ENCODE measurements around the gene ZBTB4. TPM values are rescaled to one million over a fixed set of nuclear protein-coding genes. Genes with fewer than 3 reads are reported as not detected.
"Not testable (repeated sequence)": the region's sequence is repeated elsewhere in the genome, so short reads cannot be mapped to it uniquely, and the experiment has no call there.

The ZBTB4 gene
- polyA plus RNA-seq, 4 donors = 38.6 to 50.6 (median 44.2) TPM

DNA sequence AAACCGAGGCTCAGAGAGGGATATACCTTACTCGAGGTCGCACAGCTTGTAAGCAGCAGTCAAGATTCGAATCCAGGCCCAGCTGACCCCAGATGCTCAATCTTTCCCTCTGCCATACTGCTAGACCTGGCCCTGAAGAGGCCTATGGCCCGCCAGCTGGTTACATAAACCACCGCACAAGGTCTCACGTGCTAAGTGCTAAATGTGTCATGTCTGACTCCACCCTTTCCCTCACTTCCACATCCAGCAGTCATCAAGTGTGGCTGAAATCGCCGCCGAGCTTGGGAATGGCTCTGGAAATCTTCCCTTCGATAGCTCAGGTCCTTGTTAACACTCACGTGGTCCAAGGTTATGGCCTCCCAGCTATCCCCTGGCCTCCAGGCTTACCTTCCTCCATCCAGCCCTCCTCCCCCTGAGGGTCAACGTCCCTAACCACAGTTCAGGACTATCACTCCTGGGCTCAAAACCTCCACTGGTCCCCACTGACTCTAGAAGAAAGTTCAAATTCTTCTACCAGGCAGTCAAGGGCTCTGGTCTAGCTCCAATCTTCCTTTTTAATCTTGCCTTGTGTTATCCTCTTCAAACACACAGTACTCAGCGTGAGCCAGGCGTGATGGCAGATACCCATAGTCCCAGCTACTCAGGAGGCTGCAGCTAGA, 3.5 kb downstream of the ZBTB4 start:
- DNase-seq (ENCODE audit: low read depth in 4 of 4, low spot score in 2 of 4) = no peak

DNA sequence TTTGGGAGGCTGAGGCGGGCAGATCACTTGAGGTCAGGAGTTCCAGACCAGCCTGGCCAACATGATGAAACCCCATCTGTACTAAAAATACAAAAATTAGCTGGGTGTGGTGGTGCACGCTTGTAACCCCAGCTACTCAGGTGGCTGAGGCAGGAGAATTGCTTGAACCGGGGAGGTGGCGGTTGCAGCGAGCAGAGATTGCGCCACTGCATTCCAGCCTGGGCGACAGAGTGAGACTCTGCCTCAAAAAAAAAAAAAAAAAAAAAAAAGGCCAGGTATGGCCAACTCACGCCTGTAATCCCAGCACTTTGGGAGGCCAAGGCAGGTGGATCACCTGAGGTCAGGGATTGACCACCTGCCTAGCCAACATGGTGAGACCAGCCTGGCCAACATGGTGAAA, 4.7 kb downstream of the ZBTB4 start:
- DNase-seq (ENCODE audit: low read depth in 4 of 4, low spot score in 2 of 4) = not testable (repeated sequence)

DNA sequence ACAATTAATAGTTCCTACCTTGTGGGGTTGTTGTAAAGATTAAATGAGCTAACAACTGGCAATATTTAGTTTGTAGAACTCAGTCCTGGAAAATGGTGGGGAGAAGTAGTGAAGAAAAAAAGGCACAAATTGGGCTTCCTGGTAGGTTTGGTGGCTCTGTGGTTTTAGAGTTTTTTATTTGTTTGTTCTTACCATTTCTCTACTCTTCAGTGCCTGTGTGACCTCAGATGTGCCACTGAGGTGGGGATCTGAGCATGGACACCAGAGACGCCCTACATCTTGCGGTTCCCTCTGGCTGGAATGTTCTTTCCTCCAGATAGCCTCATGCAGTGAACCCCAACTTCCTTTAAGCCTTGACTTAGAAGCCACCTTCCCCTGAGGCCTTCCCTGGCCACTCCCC, 7.7 kb downstream of the ZBTB4 start:
- no peak for DNase-seq (ENCODE audit: low read depth in 4 of 4, low spot score in 2 of 4)

GRCh38 chr17:7470457-7470973, 8.9 kb downstream of the ZBTB4 start:
- not testable (repeated sequence) for DNase-seq (ENCODE audit: low read depth in 4 of 4, low spot score in 2 of 4)

- not testable (repeated sequence) for DNase-seq (ENCODE audit: low read depth in 4 of 4, low spot score in 2 of 4)
Measured at GRCh38 chr17:7469843-7470242, 9.6 kb downstream of the ZBTB4 start.

DNA sequence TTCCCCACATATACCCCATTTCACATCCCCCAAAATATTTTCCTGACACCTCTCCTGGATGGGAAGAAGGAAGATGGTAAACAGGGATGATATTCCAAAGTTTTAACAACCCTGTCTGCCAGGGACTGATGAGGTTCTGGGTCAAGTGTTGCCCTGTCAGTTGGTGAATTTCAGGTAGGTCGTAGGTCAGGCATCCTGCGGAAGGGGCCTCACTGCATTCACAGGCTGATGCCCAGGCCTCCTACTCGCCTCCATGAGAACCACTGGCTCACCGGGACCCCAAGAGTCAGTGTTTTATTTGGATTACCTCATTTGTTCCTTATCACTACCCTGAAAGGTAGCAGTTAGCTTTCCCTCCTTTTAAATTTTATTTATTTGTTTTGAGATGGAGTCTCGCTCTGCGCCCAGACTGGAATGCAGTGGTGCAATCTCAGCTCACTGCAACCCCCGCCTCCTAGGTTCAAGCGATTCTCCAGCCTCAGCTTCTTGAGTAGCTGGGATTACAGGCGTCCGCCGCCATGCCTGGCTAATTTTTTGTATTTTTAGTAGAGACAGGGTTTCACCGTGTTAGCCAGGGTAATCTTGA, 10.5 kb downstream of the ZBTB4 start:
- no peak for DNase-seq (ENCODE audit: low read depth in 4 of 4, low spot score in 2 of 4)

- no peak for DNase-seq (ENCODE audit: low read depth in 4 of 4, low spot score in 2 of 4)
Measured at GRCh38 chr17:7468290-7468689, 11.1 kb downstream of the ZBTB4 start.

- DNase-seq (ENCODE audit: low read depth in 4 of 4, low spot score in 2 of 4) = no peak
Measured at GRCh38 chr17:7467498-7467897, 11.9 kb downstream of the ZBTB4 start.

DNA sequence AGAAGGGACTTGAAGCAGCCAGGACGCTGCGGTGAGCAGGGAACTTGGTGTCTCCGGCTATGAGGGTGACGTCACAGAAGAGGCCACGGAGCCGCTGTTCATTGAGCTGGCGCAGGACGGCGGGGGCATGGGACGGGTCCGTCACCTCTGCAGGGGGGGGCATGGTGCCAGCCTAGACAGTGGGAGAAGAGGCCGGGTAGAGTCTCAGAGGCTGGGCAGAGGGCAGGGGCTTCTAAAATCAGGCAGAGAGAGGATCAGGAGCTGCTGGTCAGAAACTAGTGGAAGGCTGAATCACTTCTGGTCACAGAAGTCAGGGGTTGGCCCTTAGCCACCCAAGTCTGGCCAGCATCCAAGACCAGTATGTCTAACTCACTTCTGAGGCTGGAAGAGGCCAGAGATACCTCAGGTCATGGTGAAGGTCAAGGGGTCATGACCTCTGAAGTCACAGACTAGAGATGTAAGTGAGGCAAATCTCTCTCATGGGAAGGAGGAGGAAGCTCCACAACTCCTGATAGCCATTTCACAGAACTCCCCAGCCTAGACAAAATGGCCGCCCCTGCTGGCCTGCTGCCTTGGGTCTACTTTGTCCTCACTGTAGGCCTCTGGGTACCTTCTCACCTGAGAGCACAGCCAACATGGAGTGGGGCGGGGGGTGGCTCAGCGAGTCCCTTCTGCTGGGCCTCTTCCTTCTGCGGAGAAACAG, 12.6 kb downstream of the ZBTB4 start:
- no peak for DNase-seq (ENCODE audit: low read depth in 4 of 4, low spot score in 2 of 4)

DNA sequence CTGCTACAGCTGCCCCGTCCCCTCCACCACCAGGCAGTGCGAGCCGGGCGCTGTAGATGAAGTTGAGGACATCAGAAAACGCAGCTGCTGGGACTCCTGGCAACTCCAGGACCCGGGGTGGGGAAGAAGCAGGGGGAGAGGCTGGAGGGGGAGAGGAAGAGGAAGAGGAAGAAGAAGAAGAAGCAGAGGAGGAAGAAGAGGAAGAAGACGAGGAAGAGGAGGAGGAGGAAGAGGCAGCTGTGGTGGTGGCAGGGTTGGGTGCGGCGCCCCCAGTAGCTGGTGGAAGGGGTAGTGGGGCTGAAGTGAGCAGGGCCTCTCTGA, 13.2 kb downstream of the ZBTB4 start:
- no peak for DNase-seq (ENCODE audit: low read depth in 4 of 4, low spot score in 2 of 4)

DNA sequence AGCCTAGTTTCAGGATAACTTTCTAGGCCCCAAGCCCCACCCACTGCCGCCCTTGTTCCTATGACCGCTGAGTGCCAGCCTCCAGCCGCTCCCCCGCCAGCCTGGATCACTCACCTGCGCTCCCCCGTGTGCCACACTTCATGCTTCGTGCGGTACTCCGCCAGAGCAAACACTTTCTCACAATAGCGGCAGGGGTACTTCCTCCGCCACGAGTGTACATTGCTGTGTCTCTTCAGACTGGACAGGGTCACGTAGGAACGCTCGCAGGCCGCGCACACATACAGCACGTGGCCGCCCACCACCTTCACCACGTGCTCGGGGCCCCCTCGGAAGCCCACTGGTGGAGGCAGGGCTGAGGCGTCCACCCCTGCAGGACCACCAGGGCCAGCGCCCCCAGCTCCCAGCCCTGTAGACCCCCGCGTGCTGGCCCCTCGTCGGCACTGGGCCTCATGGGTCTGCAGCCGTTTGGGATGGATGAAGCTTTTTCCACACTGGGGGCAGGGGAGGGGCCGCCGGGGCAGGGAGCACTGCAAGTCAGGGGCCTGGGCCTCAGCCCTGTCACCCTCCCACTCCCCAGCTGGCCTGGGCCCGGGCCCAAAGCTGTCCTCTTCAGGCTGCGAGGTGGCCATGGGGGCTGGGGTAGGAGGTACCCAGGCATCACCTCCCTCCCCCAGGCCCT, 13.7 kb downstream of the ZBTB4 start:
- DNase-seq (ENCODE audit: low read depth in 4 of 4, low spot score in 2 of 4) = no peak

- no peak for DNase-seq (ENCODE audit: low read depth in 4 of 4, low spot score in 2 of 4)
Measured at GRCh38 chr17:7464081-7464480, 15.3 kb downstream of the ZBTB4 start.

- DNase-seq (ENCODE audit: low read depth in 4 of 4, low spot score in 2 of 4) = no peak
Measured at GRCh38 chr17:7463372-7463846, 16.0 kb downstream of the ZBTB4 start.

DNA sequence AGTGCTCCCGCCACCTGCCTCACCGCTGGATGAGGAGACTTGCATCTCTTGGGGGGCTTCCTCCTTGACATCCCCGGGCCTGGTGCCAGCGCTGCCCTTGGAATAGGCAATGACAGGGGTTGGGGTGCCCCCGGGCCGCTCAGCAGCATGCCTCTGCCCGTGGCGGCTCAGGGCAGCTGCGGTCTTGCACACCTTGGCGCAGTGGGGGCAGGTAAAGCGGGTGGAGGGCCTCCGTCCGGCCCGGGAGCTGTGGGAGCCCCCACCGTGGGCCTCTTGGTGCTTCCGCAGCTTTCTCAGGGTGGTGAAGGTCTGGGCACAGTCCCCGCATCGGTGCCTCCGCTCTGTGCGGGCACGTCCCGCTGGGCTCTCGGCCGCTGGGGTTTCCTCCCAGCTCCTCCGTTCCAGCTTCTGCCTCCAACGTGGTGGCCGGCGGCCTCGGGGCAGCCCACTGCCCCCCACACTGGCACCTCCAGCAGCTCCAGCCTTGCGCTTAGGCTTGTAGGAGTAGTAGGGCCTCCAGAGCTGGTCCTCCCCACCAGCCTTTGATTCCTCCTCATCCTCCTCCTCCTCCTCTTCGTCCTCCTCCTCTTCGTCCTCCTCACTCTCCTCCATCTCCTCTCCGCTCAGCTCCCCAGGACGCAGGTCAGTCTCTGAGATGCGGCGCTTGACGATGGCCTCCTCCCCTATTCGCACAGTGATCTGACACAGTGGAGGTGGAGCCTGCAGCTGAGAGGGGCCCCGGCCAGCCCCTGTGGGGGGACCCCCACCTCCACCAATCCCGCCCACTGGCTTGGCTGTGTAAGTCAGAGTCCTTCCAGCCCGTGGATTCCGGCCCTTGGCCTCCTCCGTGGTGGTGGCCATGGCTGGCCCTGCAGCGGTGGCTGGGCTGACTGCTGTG, 16.7 kb downstream of the ZBTB4 start:
- no peak for DNase-seq (ENCODE audit: low read depth in 4 of 4, low spot score in 2 of 4)

DNA sequence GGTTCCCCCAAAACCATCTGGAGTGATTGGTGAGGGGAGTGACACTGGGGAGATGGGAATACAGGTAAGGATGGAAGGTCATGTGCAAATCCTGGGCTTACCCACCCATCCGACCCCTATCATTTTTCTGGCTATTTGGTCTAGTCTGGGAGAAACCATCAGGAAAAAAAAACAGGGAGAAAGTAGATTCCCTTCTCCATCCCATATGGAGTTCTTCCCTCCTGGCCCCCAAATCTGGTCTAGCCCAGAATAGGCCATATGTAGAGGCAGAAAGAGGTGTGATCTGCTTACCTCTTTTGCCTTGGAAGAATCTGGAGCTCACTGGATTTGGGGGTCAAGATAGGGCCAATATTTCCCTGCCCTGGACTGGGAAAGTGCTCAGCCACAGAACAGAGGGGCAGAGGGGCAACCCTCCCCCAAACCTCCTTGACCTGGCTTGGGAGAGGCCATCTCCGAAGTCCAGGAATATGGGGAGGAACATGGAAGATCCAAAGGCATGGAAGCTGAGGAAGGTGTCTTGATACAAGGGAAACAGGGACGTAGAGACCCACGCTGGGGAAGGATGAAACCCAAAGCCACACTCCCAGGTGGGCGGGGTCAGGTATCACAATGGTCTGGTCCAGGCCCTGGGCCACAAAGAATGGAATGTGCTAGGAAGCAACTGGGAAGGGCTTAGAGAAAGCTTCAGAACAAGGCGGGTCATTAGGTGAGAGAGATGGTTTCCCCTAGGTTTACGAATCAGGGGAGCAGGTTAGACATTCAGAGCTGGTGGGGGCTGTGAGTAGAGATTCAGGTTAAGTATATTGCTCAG, 18.4 kb downstream of the ZBTB4 start:
- no peak for DNase-seq (ENCODE audit: low read depth in 4 of 4, low spot score in 2 of 4)

GRCh38 chr17:7459961-7460545, 19.4 kb downstream of the ZBTB4 start:
- no peak for DNase-seq (ENCODE audit: low read depth in 4 of 4, low spot score in 2 of 4)

DNA sequence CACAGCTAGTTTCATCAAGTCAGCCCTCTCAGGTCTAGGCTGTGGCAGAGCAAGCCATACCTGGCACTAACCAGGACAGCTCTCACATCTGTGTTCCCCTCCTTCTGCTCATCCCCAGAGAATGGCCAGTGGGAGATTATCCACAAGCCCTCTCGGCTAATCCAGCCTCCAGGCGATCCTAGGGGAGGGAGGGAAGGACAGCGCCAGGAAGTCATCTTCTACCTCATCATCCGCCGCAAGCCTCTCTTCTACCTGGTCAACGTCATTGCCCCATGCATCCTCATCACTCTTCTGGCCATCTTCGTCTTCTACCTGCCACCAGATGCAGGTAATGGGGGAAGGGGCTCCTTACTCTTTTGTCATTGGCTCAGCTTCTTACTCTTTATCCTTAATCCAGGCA, 31.0 kb downstream of the ZBTB4 start:
- DNase-seq (ENCODE audit: low read depth in 4 of 4, low spot score in 2 of 4) = no peak

- DNase-seq (ENCODE audit: low read depth in 4 of 4, low spot score in 2 of 4) = no peak
Measured at GRCh38 chr17:7445619-7445968, 33.8 kb downstream of the ZBTB4 start.

Data from left renal cortex interstitium (tissue), 4 donors.